H9 (cell line): Measurements from ENCODE around the gene AGGF1. TPM values are rescaled to one million over a fixed set of nuclear protein-coding genes. Genes with fewer than 3 reads are reported as not detected.

Experiments used
- DNase-seq: peaks from one replicate; pipeline ENCODE4 v3.0.0-alpha.2; 2017
- H2AFZ ChIP-seq: one replicate; pipeline ENCODE4 v1.6.1; 2013; ENCODE audit warnings: mild to moderate bottlenecking, low read length, control low read depth, moderate library complexity
- H2AK5ac ChIP-seq: 2 replicates; pipeline ENCODE4 v1.6.1; 2013; ENCODE audit warnings: low read length, control low read depth, mixed read lengths; ENCODE audit not compliant: insufficient read length
- H2BK120ac ChIP-seq: one replicate; pipeline ENCODE4 v1.6.1; 2013; ENCODE audit warnings: low read depth, mild to moderate bottlenecking, low read length, control low read depth, inconsistent platforms; ENCODE audit not compliant: poor library complexity, severe bottlenecking
- H2BK12ac ChIP-seq: 2 replicates; pipeline ENCODE4 v1.6.1; 2013; ENCODE audit warnings: low read length, control low read depth, mixed read lengths, low read depth; ENCODE audit not compliant: insufficient read length
- H2BK15ac ChIP-seq: 2 replicates; pipeline ENCODE4 v1.6.1; 2013; ENCODE audit warnings: low read depth, low read length, control low read depth
- H2BK20ac ChIP-seq: one replicate; pipeline ENCODE4 v1.6.1; 2013; ENCODE audit warnings: low read depth, mild to moderate bottlenecking, low read length, control low read depth, inconsistent platforms; ENCODE audit not compliant: poor library complexity, severe bottlenecking
- H2BK5ac ChIP-seq: 2 replicates; pipeline ENCODE4 v1.6.1; 2013; ENCODE audit warnings: low read length, control low read depth, mixed read lengths; ENCODE audit not compliant: insufficient read length
- H3K14ac ChIP-seq: 2 replicates; pipeline ENCODE4 v1.6.1; 2013; ENCODE audit warnings: low read length, control low read depth; ENCODE audit not compliant: insufficient read depth
- H3K18ac ChIP-seq: 2 replicates; pipeline ENCODE4 v1.6.1; 2013; ENCODE audit warnings: low read depth, mild to moderate bottlenecking, mixed read lengths, low read length, control low read depth; ENCODE audit not compliant: insufficient read length
- H3K23ac ChIP-seq: 2 replicates; pipeline ENCODE4 v1.6.1; 2013; ENCODE audit warnings: low read length, control low read depth, mixed read lengths, low read depth; ENCODE audit not compliant: insufficient read length
- H3K23me2 ChIP-seq: 2 replicates; pipeline ENCODE4 v1.6.1; 2013; ENCODE audit warnings: low read depth, mild to moderate bottlenecking, mixed read lengths, low read length, control low read depth; ENCODE audit not compliant: insufficient read length, poor library complexity, severe bottlenecking
- H3K27ac ChIP-seq: 2 replicates; pipeline ENCODE4 v1.5.1; 2013; ENCODE audit warnings: low read length, control low read depth, mixed read lengths, low read depth; ENCODE audit not compliant: insufficient read length
- H3K27me3 ChIP-seq: 2 replicates; pipeline ENCODE4 v1.6.1; 2013; ENCODE audit warnings: low read length, control low read depth, inconsistent platforms; ENCODE audit not compliant: insufficient read depth
- H3K4ac ChIP-seq: 2 replicates; pipeline ENCODE4 v1.6.1; 2013; ENCODE audit warnings: low read depth, mild to moderate bottlenecking, control low read depth, inconsistent platforms, low read length, moderate library complexity
- H3K4me1 ChIP-seq: 2 replicates; pipeline ENCODE4 v1.6.1; 2013; ENCODE audit warnings: low read length, control low read depth, inconsistent platforms; ENCODE audit not compliant: insufficient read depth
- H3K4me2 ChIP-seq: 2 replicates; pipeline ENCODE4 v1.6.1; 2013; ENCODE audit warnings: low read length, control low read depth, mixed read lengths; ENCODE audit not compliant: insufficient read length, insufficient read depth
- H3K56ac ChIP-seq: 2 replicates; pipeline ENCODE4 v1.6.1; 2013; ENCODE audit warnings: low read depth, mild to moderate bottlenecking, mixed read lengths, low read length, control low read depth; ENCODE audit not compliant: insufficient read length
- H3K79me1 ChIP-seq: 2 replicates; pipeline ENCODE4 v1.6.1; 2013; ENCODE audit warnings: low read depth, mild to moderate bottlenecking, moderate library complexity, low read length, control low read depth, inconsistent platforms; ENCODE audit not compliant: insufficient read depth, poor library complexity, severe bottlenecking
- H3K79me2 ChIP-seq: 2 replicates; pipeline ENCODE4 v1.6.1; 2013; ENCODE audit warnings: low read length, control low read depth, inconsistent platforms; ENCODE audit not compliant: insufficient read depth
- H3K9ac ChIP-seq: 2 replicates; pipeline ENCODE4 v1.6.1; 2013; ENCODE audit warnings: low read length, control low read depth, mixed read lengths; ENCODE audit not compliant: insufficient read length; ENCODE audit errors: extremely low read depth
- H3K9me3 ChIP-seq: one replicate; pipeline ENCODE4 v1.6.1; 2013; ENCODE audit warnings: low read depth, low read length, inconsistent platforms; ENCODE audit not compliant: control insufficient read depth
- H3T11ph ChIP-seq: one replicate; pipeline ENCODE4 v1.6.1; 2013; ENCODE audit warnings: mild to moderate bottlenecking, low read length, control low read depth, inconsistent platforms
- H4K20me1 ChIP-seq: one replicate; pipeline ENCODE4 v1.6.1; 2013; ENCODE audit not compliant: control insufficient read depth, insufficient read length, insufficient read depth
- H4K5ac ChIP-seq: 2 replicates; pipeline ENCODE4 v1.6.1; 2013; ENCODE audit warnings: low read depth, mild to moderate bottlenecking, mixed read lengths, low read length, control low read depth; ENCODE audit not compliant: insufficient read length
- H4K8ac ChIP-seq: replicated peaks from 2 replicates; pipeline ENCODE4 v1.6.1; 2013; ENCODE audit warnings: low read length, control low read depth, mixed read lengths, low read depth; ENCODE audit not compliant: insufficient read length
- H4K91ac ChIP-seq: 2 replicates; pipeline ENCODE4 v1.6.1; 2013; ENCODE audit warnings: low read depth, mild to moderate bottlenecking, moderate library complexity, mixed read lengths, low read length, control low read depth; ENCODE audit not compliant: insufficient read length
- H3K27ac Mint-ChIP-seq, 3 experiments: 2 replicates in 2 of 3; 3 replicates in 1 of 3; pipeline ENCODE4 v1.8.0; 2020 to 2021; ENCODE audit warnings: mixed read lengths in 3 of 3, mild to moderate bottlenecking in 1 of 3, moderate library complexity in 1 of 3
- H3K27me3 Mint-ChIP-seq: 2 replicates; pipeline ENCODE4 v1.8.0; 2021; ENCODE audit warnings: low read depth, mild to moderate bottlenecking, moderate library complexity, mixed read lengths
- H3K36me3 Mint-ChIP-seq, 3 experiments: 2 replicates in 2 of 3; 3 replicates in 1 of 3; pipeline ENCODE4 v1.8.0; 2020 to 2021; ENCODE audit warnings: low read depth in 3 of 3, mixed read lengths in 3 of 3; ENCODE audit not compliant: insufficient read depth in 1 of 3
- H3K4me1 Mint-ChIP-seq, 2 experiments: 2 replicates each; pipeline ENCODE4 v1.8.0; 2020; ENCODE audit warnings: mixed read lengths in 2 of 2
- H3K4me3 Mint-ChIP-seq, 2 experiments: 2 replicates in 1 of 2; 3 replicates in 1 of 2; pipeline ENCODE4 v1.8.0; 2020 to 2021; ENCODE audit warnings: mild to moderate bottlenecking in 2 of 2, mixed read lengths in 2 of 2, moderate library complexity in 1 of 2
- H3K9me3 Mint-ChIP-seq, 2 experiments: 2 replicates in 1 of 2; 3 replicates in 1 of 2; pipeline ENCODE4 v1.8.0; 2020; ENCODE audit warnings: mild to moderate bottlenecking in 2 of 2, mixed read lengths in 2 of 2, moderate library complexity in 1 of 2
- CTCF ChIP-seq: fragments of 200-600 bp; sonication (generic); conservative IDR thresholded peaks from 3 replicates; pipeline ENCODE4 v1.8.0; 2021; ENCODE audit warnings: antibody characterized with exemption, mild to moderate bottlenecking
- WGBS: extraction: QIAGEN DNeasy Blood & Tissue Kit; methylation state at CpG from one replicate; pipeline ENCODE4 v1.1.7; 2013; ENCODE audit warnings: missing lambda C conversion rate, low lambda C conversion rate, mixed read lengths; ENCODE audit not compliant: insufficient read length; ENCODE audit errors: extremely low coverage; 5-methylcytosine and 5-hydroxymethylcytosine counted together
- total RNA-seq: library from RNA; stranded (reverse); gene quantifications from 2 replicates; pipeline ENCODE4 v1.2.1, GENCODE V29; 2021

The AGGF1 gene
- total RNA-seq, 1 experiment from 2014 or later: 13.6 TPM

- no peak overlapping the region for H2BK120ac ChIP-seq
- WGBS: no CpG with 5 or more reads among the region's 1 CpG
- no peaks in the 10 kb centered on the region for H3K23me2 ChIP-seq
- Mint-ChIP-seq H3K36me3 (no peaks in the 10 kb centered on the region), H3K27me3 (peaks cover 2% of the 10 kb centered on the region; the same call in 1 of the 2 replicates), H3K27ac (no peak overlapping the region), H3K4me3 (no peak overlapping the region), H3K9me3 (0 out of 5 replicates have a peak, but pooled peaks cover 0 to 6% of the 10 kb centered on the region in 2 experiments), H3K4me1 (no peaks in the 10 kb centered on the region)
- H3K4me1 ChIP-seq: no peaks in the 10 kb centered on the region
- H3K4me2 ChIP-seq: no peak overlapping the region
- no peak overlapping the region for H2AK5ac ChIP-seq
- no peaks in the 10 kb centered on the region for H3K9me3 ChIP-seq
- no peaks in the 10 kb centered on the region for H3K79me2 ChIP-seq
- no peaks in the 10 kb centered on the region for H3K27me3 ChIP-seq
- no peak overlapping the region for H3K18ac ChIP-seq
- H3K4ac ChIP-seq: no peak overlapping the region
- DNase-seq: no peak
- no peak overlapping the region for H3K27ac ChIP-seq
- no peak overlapping the region for H3T11ph ChIP-seq
- H2BK15ac ChIP-seq: no peak overlapping the region
- no peak for TF ChIP-seq CTCF
- H4K8ac ChIP-seq: no peak overlapping the region
- no peak overlapping the region for H3K9ac ChIP-seq
- no peak overlapping the region for H2AFZ ChIP-seq
- no peak overlapping the region for H3K23ac ChIP-seq
- no peak overlapping the region for H4K5ac ChIP-seq
- H2BK12ac ChIP-seq: no peak overlapping the region
- no peak overlapping the region for H2BK20ac ChIP-seq
- no peaks in the 10 kb centered on the region for H4K20me1 ChIP-seq
- no peak overlapping the region for H3K14ac ChIP-seq
- H3K79me1 ChIP-seq: no peaks in the 10 kb centered on the region
- no peak overlapping the region for H4K91ac ChIP-seq
- no peak overlapping the region for H2BK5ac ChIP-seq
- no peak overlapping the region for H3K56ac ChIP-seq
Observed at GRCh38 chr5:77003246-77003645, 27.0 kb upstream of the AGGF1 start.
